Pancreas (tissue), 10 donors: ENCODE measurements around the gene SCRN1. TPM values are rescaled to one million over a fixed set of nuclear protein-coding genes. Genes with fewer than 3 reads are reported as not detected.
A peak's percentile ranks its signal among the peaks of the same experiment; 100 is the strongest.

Experiments used
- ATAC-seq, 4 donors: fragments of 200-7000 bp; cut with Tn5 transposase; one replicate each; pipeline versions ENCODE4 v1.8.0 to v1.9.1; 2020; ENCODE audit warnings: mild to moderate bottlenecking in 4 of 4, moderate library complexity in 4 of 4
- DNase-seq, 6 donors: peaks; one replicate each; pipeline ENCODE4 v3.0.0-alpha.2; 2020
- FAIRE-seq: peaks from 2 replicates; lab custom pipeline; 2012; peaks lifted over from hg19 to GRCh38; lab: Jason Lieb, UNC
- H3K27ac ChIP-seq, 4 donors: fragments of 200-600 bp; sonication (generic); 1 replicate in 3 of 4; 2 replicates in 1 of 4; pipeline versions ENCODE4 v1.5.0 to v1.8.0; 2020
- H3K27me3 ChIP-seq, 4 donors: fragments of 200-600 bp; one replicate each; pipeline ENCODE4 v1.8.0; 2021
- H3K36me3 ChIP-seq, 3 donors: fragments of 200-600 bp; sonication (generic) in 1 of 3; one replicate each; pipeline versions ENCODE4 v1.5.0 to v1.8.0; 2020 to 2021
- H3K4me1 ChIP-seq, 3 donors: fragments of 200-600 bp; one replicate each; pipeline ENCODE4 v1.8.0; 2021
- H3K4me3 ChIP-seq, 4 donors: fragments of 200-600 bp; sonication (generic) in 2 of 4; one replicate each; pipeline versions ENCODE4 v1.5.0 to v1.8.0; 2020 to 2021
- H3K9me3 ChIP-seq, 4 donors: fragments of 200-600 bp; one replicate each; pipeline ENCODE4 v1.8.0; 2021
- CTCF ChIP-seq, 4 donors: fragments of 200-600 bp; sonication (generic) in 3 of 4; IDR thresholded peaks; one replicate each; pipeline versions ENCODE4 v1.5.0 to v1.8.0; 2021; ENCODE audit warnings: antibody characterized with exemption in 4 of 4
- WGBS, 2 donors: extraction: QIAGEN DNeasy Blood & Tissue Kit; methylation state at CpG; one replicate each; pipeline ENCODE4 v1.1.7; 2013; 5-methylcytosine and 5-hydroxymethylcytosine counted together
- intact Hi-C, 3 donors: fragments of 100-400 bp; cut with DNase I; formaldehyde crosslinking; loops; one replicate each; pipeline versions ENCODE4 v1.11.1 to v1.14.2; 2022
- polyA plus RNA-seq, 2 donors: library from polyadenylated mRNA; stranded (reverse); fragments of 200-250 nt; gene quantifications; one replicate each; pipeline ENCODE4 v1.2.3, GENCODE V29; 2013
- total RNA-seq, 6 donors: library from RNA; stranded (reverse); fragmentation: NEBNext Ultra II Directional in 4 of 6; extraction: Animal tissue kit (Norgen Biotek cat#: 25700) in 4 of 6; gene quantifications; one replicate each; pipeline versions ENCODE4 v1.2.1 to v1.2.4, GENCODE V29; 2021 to 2023
- donor health status: healthy with polysubstance abuse.
- donor health status: DM: no; HTN: no; CAD: no; lungs with moderate emphysema.
- donor health status: DM: no; HTN: no; CAD: no.
- donor health status: control.
- donor health status: control.
- donor health status: Bipolar disorder and iron deficiency.
- donor health status: DM: yes; HTN: yes; CAD: no.
- donor health status: DM: no; HTN: no; CAD: no.
- donor health status: DM: no; HTN: no; CAD: no.
- donor health status: DM: yes; HTN: yes; CAD: no.

SCRN1 gene
- total and polyA plus RNA-seq, 8 donors = 7.7 to 48.0 (median 32.3) TPM

DNA sequence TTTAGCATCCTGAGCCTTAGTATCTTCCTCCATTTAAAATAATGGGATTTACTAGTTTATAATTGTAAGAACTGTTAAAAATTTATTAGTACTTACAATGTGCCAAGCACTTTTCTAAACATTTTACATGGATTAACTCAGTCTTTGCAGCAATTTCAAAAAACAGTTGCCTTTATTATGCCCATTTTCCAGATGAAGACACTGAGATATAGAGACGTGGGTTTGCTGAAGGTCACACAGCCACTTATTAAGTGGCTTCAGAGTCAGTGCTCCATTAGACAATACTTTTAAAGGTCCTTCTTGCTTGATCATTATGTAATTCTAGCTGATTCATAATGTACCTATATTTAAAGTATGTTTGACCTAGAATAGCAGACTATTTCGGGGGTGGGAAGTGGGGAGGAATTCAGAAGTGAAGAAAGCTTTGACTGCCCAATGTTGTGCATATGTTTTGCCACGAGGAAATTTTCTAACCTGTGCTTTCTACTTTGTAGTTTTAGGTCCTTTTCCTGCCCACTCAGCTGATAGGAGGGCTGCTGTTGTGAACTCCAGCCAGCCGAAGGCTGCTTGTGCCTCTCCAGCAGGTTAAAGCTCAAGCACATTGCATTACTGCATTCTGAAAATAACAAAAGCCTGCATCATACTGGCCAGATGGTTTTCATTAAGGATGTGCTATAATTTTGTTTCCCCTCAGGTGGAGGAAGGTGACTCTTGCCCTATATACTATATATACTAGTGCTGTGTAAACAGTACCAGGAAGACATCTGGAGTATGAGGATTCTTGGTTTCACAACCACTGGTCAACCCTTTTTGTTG is 42.9 kb upstream of the SCRN1 start:
- FAIRE-seq = no peak

GRCh38 chr7:30029696-30030095 is 40.1 kb upstream of the SCRN1 start:
- DNase-seq = peak in 1 of 6 donors; percentile 23

More for the DNA sequence above, 42.9 kb upstream of the SCRN1 start:
- peaks cover 6 to 14% (median 9%) of the 10 kb centered on the region in 3 donors for H3K4me1 ChIP-seq
- 52 to 53% methylated on average over 4 of the region's 4 CpGs for WGBS, 2 donors
- TF ChIP-seq CTCF (IDR thresholded peaks at IDR 0.05) = no peak
- intact Hi-C loops = no loop called here
- no peak overlapping the region for H3K4me3 ChIP-seq
- no peak overlapping the region for H3K27ac ChIP-seq
- ATAC-seq = no peak
- no peaks in the 10 kb centered on the region for H3K36me3 ChIP-seq
- H3K9me3 ChIP-seq = no peaks in the 10 kb centered on the region
- no peaks in the 10 kb centered on the region for H3K27me3 ChIP-seq
- no peak for DNase-seq

GRCh38 chr7:30028749-30029635 is 39.4 kb upstream of the SCRN1 start:
- Histone ChIP-seq H3K9me3 (no peaks in the 10 kb centered on the region), H3K27ac (peak overlapping the region; percentile 78 to 90 (median 81)), H3K4me1 (peaks cover 9 to 16% (median 13%) of the 10 kb centered on the region in 3 donors), H3K36me3 (no peaks in the 10 kb centered on the region), H3K27me3 (no peaks in the 10 kb centered on the region), H3K4me3 (peak overlapping the region; percentile 83 to 97 (median 90))
- DNase-seq = peak in 2 of 6 donors; percentile 59 to 84
- WGBS, 2 donors = 0 to 1% methylated on average over 39 to 42 of the region's 42 CpGs
- ATAC-seq = peak; percentile 0 to 9 (median 4)
- intact Hi-C loops = no loop called here
- no peak for TF ChIP-seq CTCF (IDR thresholded peaks at IDR 0.05)
- FAIRE-seq = no peak

More at GRCh38 chr7:30029696-30030095, 40.1 kb upstream of the SCRN1 start:
- intact Hi-C loops = no loop called here
- Histone ChIP-seq H3K36me3 (no peaks in the 10 kb centered on the region), H3K27ac (peak overlapping the region in 3 of 4 donors; percentile 78 to 90 (median 84)), H3K9me3 (no peaks in the 10 kb centered on the region), H3K4me3 (peak overlapping the region in 3 of 4 donors; percentile 83 to 97 (median 88)), H3K4me1 (peaks cover 9 to 14% (median 11%) of the 10 kb centered on the region in 3 donors), H3K27me3 (no peaks in the 10 kb centered on the region)
- no peak for FAIRE-seq
- ATAC-seq = no peak
- WGBS, 2 donors = 5 to 7% methylated on average over 6 of the region's 6 CpGs
- no peak for TF ChIP-seq CTCF (IDR thresholded peaks at IDR 0.05)

DNA sequence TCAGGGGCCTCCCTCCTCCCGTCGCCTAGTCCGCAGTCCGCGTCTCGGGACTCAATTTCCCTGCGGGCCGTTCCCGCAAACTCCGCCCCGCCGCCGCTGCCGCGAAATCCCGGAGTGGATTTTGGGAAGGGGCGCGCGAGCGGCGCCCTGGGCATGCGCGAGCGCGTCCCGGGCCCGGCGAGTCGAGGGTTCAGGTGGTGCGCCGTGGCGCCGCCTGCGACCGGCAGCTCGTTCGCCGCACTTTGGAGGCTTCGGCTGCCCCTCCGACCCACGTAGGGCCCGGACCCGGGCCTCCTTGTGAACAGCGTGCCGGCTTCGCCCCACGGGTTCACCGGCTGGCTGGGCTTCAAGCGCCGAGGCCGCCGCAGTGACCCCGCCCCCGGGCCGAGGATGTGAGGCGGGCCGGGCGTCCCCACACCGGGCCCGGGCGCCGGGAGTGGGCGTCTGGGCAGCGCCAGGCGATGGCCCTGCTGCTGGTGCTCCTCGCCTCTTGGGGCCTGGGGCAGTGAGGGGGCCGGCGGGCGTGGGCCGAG is 38.7 kb upstream of the SCRN1 start, which contains the start of gene PLEKHA8:
TSS of gene PLEKHA8 (plus strand) at position 197 of the 533 bp plus-strand sequence. CDS start 351 bp downstream, outside the sequence.
- ATAC-seq (peak; percentile 71 to 81 (median 75)), FAIRE-seq (no peak), DNase-seq (peak; percentile 84 to 96 (median 90))
- Histone ChIP-seq H3K27me3 (no peaks in the 10 kb centered on the region), H3K9me3 (no peaks in the 10 kb centered on the region), H3K36me3 (no peaks in the 10 kb centered on the region), H3K27ac (peak within 1 kb of the TSS; percentile 78 to 90 (median 81)), H3K4me3 (peak within 1 kb of the TSS; percentile 83 to 97 (median 90)), H3K4me1 (peaks cover 9 to 17% (median 13%) of the 10 kb centered on the region in 3 donors)
- WGBS, 2 donors = 0% methylated on average over 62 to 70 of the region's 70 CpGs
- intact Hi-C loops = no loop called here
- no peak for TF ChIP-seq CTCF (IDR thresholded peaks at IDR 0.05)
